22Rv1 (cell line): ENCODE data around the gene NXT1.

ENCODE experiments used
- ZFX ChIP-seq: fragments of 450-650 bp; IDR thresholded peaks from 2 replicates; pipeline ENCODE4 v1.6.1; 2017; ENCODE audit warnings: antibody characterized with exemption, borderline replicate concordance
- TF ChIP-seq, protein P1 (sequence below): fragments of 450-650 bp; IDR thresholded peaks from 2 replicates; pipeline ENCODE4 v1.5.1; 2017; ENCODE audit warnings: mild to moderate bottlenecking

DNA sequence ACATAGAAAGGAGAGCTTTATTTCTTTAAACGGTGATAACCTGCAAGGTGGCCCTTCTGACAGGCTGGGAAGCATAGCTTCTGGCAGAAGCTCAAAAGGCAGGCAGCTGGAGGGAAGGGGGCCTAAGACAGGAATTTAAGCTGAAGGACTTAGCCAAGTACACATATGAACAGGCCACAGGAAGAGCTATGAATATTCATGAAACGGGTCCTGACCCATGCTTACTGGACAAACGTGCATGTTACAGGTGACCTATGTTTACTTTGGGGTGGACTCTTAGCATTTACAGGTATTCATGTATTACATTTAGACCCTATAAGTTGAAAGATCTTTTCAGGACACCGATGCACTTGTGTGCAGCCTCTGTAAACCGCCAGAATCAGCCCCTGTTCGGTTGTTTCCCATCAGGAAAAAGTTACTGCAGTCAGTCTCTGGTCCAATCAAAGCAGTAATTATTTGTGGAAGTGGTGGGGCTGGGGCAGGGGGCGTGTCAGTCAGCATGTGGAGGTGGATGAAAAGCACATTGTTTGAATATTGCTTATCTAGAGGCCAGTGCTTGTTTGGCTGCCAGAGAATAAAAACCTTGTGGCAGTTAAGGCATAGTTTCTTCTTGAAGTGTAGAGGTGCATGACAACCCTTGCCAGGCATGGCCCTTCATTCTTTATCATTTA lies 8.5 kb downstream of the NXT1 start:
- TF ChIP-seq, protein P1, sequence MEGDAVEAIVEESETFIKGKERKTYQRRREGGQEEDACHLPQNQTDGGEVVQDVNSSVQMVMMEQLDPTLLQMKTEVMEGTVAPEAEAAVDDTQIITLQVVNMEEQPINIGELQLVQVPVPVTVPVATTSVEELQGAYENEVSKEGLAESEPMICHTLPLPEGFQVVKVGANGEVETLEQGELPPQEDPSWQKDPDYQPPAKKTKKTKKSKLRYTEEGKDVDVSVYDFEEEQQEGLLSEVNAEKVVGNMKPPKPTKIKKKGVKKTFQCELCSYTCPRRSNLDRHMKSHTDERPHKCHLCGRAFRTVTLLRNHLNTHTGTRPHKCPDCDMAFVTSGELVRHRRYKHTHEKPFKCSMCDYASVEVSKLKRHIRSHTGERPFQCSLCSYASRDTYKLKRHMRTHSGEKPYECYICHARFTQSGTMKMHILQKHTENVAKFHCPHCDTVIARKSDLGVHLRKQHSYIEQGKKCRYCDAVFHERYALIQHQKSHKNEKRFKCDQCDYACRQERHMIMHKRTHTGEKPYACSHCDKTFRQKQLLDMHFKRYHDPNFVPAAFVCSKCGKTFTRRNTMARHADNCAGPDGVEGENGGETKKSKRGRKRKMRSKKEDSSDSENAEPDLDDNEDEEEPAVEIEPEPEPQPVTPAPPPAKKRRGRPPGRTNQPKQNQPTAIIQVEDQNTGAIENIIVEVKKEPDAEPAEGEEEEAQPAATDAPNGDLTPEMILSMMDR, result no peak
- no peak for TF ChIP-seq ZFX
